ENCODE results near the gene MCM9. TPM values are rescaled to one million over a fixed set of nuclear protein-coding genes. Genes with fewer than 3 reads are reported as not detected.

MCM9 gene
- polyA plus RNA-seq, 3 donors = 9.4 to 11.9 (median 9.8) TPM

DNA sequence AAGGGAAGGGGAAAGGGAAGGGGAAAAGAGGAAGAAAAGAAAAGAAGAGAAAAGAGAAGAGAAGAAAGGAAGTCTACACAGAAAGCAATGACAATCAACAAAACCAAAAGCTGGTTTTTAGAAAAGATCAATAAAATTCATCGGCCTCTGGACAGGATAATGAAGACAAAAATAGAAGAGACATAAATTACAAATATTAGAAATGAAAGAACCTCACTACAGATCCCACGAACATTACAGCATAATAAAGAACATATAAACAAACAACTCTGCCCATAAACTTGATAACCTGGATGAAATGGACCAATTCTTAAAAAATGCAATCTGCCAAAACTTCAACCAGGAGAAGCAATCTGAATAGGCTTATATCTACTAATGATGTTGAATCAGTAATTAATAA is 61.7 kb downstream of the MCM9 start:
- Mint-ChIP-seq H3K27me3 (ENCODE audit: low read depth in 3 of 3) (no peaks in the 10 kb centered on the region), H3K27ac (no peak overlapping the region), H3K36me3 (peaks cover 16 to 36% of the 10 kb centered on the region in 2 donors), H3K4me3 (no peak overlapping the region), H3K4me1 (peaks cover 22% of the 10 kb centered on the region), H3K9me3 (peaks cover 0 to 6% (median 3%) of the 10 kb centered on the region in 7 donors)
- Histone ChIP-seq H3K36me3 (replicated peaks in 1 of 2; ENCODE audit: control insufficient read depth in 1 of 2, insufficient read depth in 2 of 2, low read length in 2 of 2) (peaks cover 0 to 6% of the 10 kb centered on the region in 2 donors), H4K20me1 (ENCODE audit: insufficient read depth, low read length) (peaks cover 55% of the 10 kb centered on the region), H3K27me3 (ENCODE audit: control insufficient read depth in 2 of 2, insufficient read depth in 2 of 2, low read length in 2 of 2) (no peaks in the 10 kb centered on the region), H3K9ac (ENCODE audit: insufficient read depth, low read length, poor library complexity, severe bottlenecking) (no peak overlapping the region), H3K4me1 (ENCODE audit: control insufficient read depth in 1 of 2, insufficient read depth in 2 of 2, low read length in 2 of 2) (peaks cover 0 to 2% of the 10 kb centered on the region in 2 donors), H3K9me3 (replicated peaks in 1 of 2; ENCODE audit: control insufficient read depth in 1 of 2, insufficient read depth in 1 of 2, low read length in 2 of 2) (no peaks in the 10 kb centered on the region), H3K4me3 (replicated peaks in 1 of 3; ENCODE audit: low read depth in 2 of 3, low read length in 3 of 3) (no peak overlapping the region), H3K4me2 (replicated peaks; ENCODE audit: extremely low read depth, low read length, poor library complexity, severe bottlenecking) (no peak overlapping the region), H3K79me2 (ENCODE audit: insufficient read depth, low read length) (peaks cover 76% of the 10 kb centered on the region), H3K27ac (ENCODE audit: low read depth in 1 of 2, low read length in 2 of 2) (no peak overlapping the region), H2AFZ (ENCODE audit: insufficient read depth, low read depth, low read length, poor library complexity, severe bottlenecking) (no peak overlapping the region)
- TF ChIP-seq CTCF (IDR thresholded peaks at IDR 0.05) = no peak
- intact Hi-C loops (cut with micrococcal nuclease) = no loop called here
- no peak for DNase-seq
- WGBS (ENCODE audit: insufficient coverage) = no CpG with 5 or more reads among the region's 2 CpGs

GRCh38 chr6:118872726-118873125 is 62.2 kb downstream of the MCM9 start:
- H3K36me3 Mint-ChIP-seq = peaks cover 16 to 34% of the 10 kb centered on the region in 2 donors
- no CpG with 5 or more reads among the region's 2 CpGs for WGBS (ENCODE audit: insufficient coverage)
- peaks cover 0 to 6% of the 10 kb centered on the region in 2 donors for H3K36me3 ChIP-seq (replicated peaks in 1 of 2; ENCODE audit: control insufficient read depth in 1 of 2, insufficient read depth in 2 of 2, low read length in 2 of 2)
- no peaks in the 10 kb centered on the region for H3K27me3 Mint-ChIP-seq (ENCODE audit: low read depth in 3 of 3)
- H4K20me1 ChIP-seq (ENCODE audit: insufficient read depth, low read length) = peaks cover 55% of the 10 kb centered on the region
- peaks cover 71% of the 10 kb centered on the region for H3K79me2 ChIP-seq (ENCODE audit: insufficient read depth, low read length)
- peaks cover 0 to 6% (median 3%) of the 10 kb centered on the region in 7 donors for H3K9me3 Mint-ChIP-seq
- intact Hi-C loops (cut with micrococcal nuclease) = no loop called here
- H3K4me3 Mint-ChIP-seq = no peak overlapping the region
- H3K9me3 ChIP-seq (replicated peaks in 1 of 2; ENCODE audit: control insufficient read depth in 1 of 2, insufficient read depth in 1 of 2, low read length in 2 of 2) = no peaks in the 10 kb centered on the region
- no peak overlapping the region for H3K4me2 ChIP-seq (replicated peaks; ENCODE audit: extremely low read depth, low read length, poor library complexity, severe bottlenecking)
- DNase-seq = no peak
- H3K27ac Mint-ChIP-seq = peak overlapping the region in 1 of 7 donors; percentile 28
- H2AFZ ChIP-seq (ENCODE audit: insufficient read depth, low read depth, low read length, poor library complexity, severe bottlenecking) = no peak overlapping the region
- no peak overlapping the region for H3K9ac ChIP-seq (ENCODE audit: insufficient read depth, low read length, poor library complexity, severe bottlenecking)
- TF ChIP-seq CTCF (IDR thresholded peaks at IDR 0.05) = no peak
- H3K4me3 ChIP-seq (replicated peaks in 1 of 3; ENCODE audit: low read depth in 2 of 3, low read length in 3 of 3) = no peak overlapping the region
- peaks cover 22% of the 10 kb centered on the region for H3K4me1 Mint-ChIP-seq
- H3K27ac ChIP-seq (ENCODE audit: low read depth in 1 of 2, low read length in 2 of 2) = no peak overlapping the region
- H3K4me1 ChIP-seq (ENCODE audit: control insufficient read depth in 1 of 2, insufficient read depth in 2 of 2, low read length in 2 of 2) = peaks cover 0 to 2% of the 10 kb centered on the region in 2 donors
- no peaks in the 10 kb centered on the region for H3K27me3 ChIP-seq (ENCODE audit: control insufficient read depth in 2 of 2, insufficient read depth in 2 of 2, low read length in 2 of 2)

All from CD14-positive monocyte (primary cell).